HCT116 (cell line): ENCODE results near the gene HDAC1. TPM values are rescaled to one million over a fixed set of nuclear protein-coding genes. Genes with fewer than 3 reads are reported as not detected.

ENCODE experiments used
- ATAC-seq: fragments of 200-7000 bp; cut with Tn5 transposase; 2 replicates; pipeline ENCODE4 v1.9.1; 2020; ENCODE audit warnings: mild to moderate bottlenecking, moderate library complexity
- BruUV-seq: library from RNA; stranded (reverse); fragments of 400-500 nt; replicated peaks from 2 replicates; lab custom pipeline; 2021; lab: Mats Ljungman, UMichigan
- CTCF ChIA-PET: fragments of 300-600 bp; sonication (Branson Sonifier 250); formaldehyde crosslinking; loops from one replicate; lab custom pipeline; 2021; ENCODE audit warnings: antibody characterized with exemption; lab: Charles Lee
- POLR2A ChIA-PET: fragments of 300-600, 350-600 bp; sonication (Branson Sonifier 250); formaldehyde crosslinking; loops from one replicate; lab custom pipeline; 2021; ENCODE audit warnings: antibody characterized with exemption; lab: Charles Lee
- RAD21 ChIA-PET, 2 experiments: fragments of 300-600 bp; sonication (Branson Sonifier 250); formaldehyde crosslinking; loops; one replicate each; lab custom pipeline; 2023; ENCODE audit warnings: low total read pairs in 2 of 2; ENCODE audit not compliant: uncharacterized antibody in 2 of 2, unreplicated experiment in 2 of 2, low non-redundant PET in 1 of 2; lab: Charles Lee
- DNase-seq: peaks from one replicate; pipeline ENCODE4 v3.0.0-alpha.2; 2010; ENCODE audit warnings: low read depth, low spot score
- H2AFZ ChIP-seq: fragments of 200-600 bp; shearing (Covaris generic), sonication (generic); 2 replicates; pipeline ENCODE4 v1.6.1; 2017; ENCODE audit warnings: low read depth, mixed run types, mixed read lengths, antibody characterized with exemption, low read length; ENCODE audit not compliant: poor library complexity, severe bottlenecking
- H3K27ac ChIP-seq: 2 replicates; pipeline ENCODE4 v1.5.1; 2012; ENCODE audit warnings: low read depth, low read length
- H3K27me3 ChIP-seq: fragments of 200-600 bp; sonication (generic); 2 replicates; pipeline ENCODE4 v1.6.1; 2016; ENCODE audit warnings: mixed run types, low read length, mixed read lengths; ENCODE audit not compliant: insufficient read depth
- H3K36me3 ChIP-seq, 2 experiments: fragments of 200-500 bp in 1 of 2; fragments of 200-600 bp in 1 of 2; sonication (Bioruptor generic) in 1 of 2; sonication (generic) in 1 of 2; 2 replicates each; pipeline versions ENCODE4 v1.5.1 to v1.6.1; 2014 to 2016; ENCODE audit warnings: low read length in 2 of 2, inconsistent platforms in 1 of 2, mixed read lengths in 1 of 2, mixed run types in 1 of 2; ENCODE audit not compliant: insufficient read depth in 2 of 2, control insufficient read depth in 1 of 2
- H3K4me1 ChIP-seq, 2 experiments: fragments of 200-600 bp in 1 of 2; sonication (generic) in 1 of 2; 2 replicates each; pipeline versions ENCODE4 v1.5.1 to v1.6.1; 2012 to 2017; ENCODE audit warnings: low read length in 2 of 2, inconsistent platforms in 1 of 2, mild to moderate bottlenecking in 1 of 2, mixed read lengths in 1 of 2, mixed run types in 1 of 2, moderate library complexity in 1 of 2; ENCODE audit not compliant: insufficient read depth in 2 of 2, control insufficient read depth in 1 of 2
- H3K4me2 ChIP-seq: fragments of 200-600 bp; sonication (generic); 2 replicates; pipeline ENCODE4 v1.6.1; 2017; ENCODE audit warnings: mixed run types, low read length, mixed read lengths
- H3K4me3 ChIP-seq, 2 experiments: fragments of 200-600 bp in 1 of 2; sonication (generic) in 1 of 2; replicated peaks in 1 of 2; 2 replicates each; pipeline ENCODE4 v1.5.1; 2011 to 2016; ENCODE audit warnings: low read length in 2 of 2, control low read depth in 1 of 2, low read depth in 1 of 2, mild to moderate bottlenecking in 1 of 2, mixed read lengths in 1 of 2, mixed run types in 1 of 2
- H3K79me2 ChIP-seq: fragments of 200-600 bp; sonication (generic); 2 replicates; pipeline ENCODE4 v1.6.1; 2017; ENCODE audit warnings: mild to moderate bottlenecking, mixed run types, low read length, moderate library complexity, mixed read lengths; ENCODE audit not compliant: insufficient read depth
- H3K9ac ChIP-seq: fragments of 200-600 bp; sonication (generic); 2 replicates; pipeline ENCODE4 v1.6.1; 2016; ENCODE audit warnings: low read length, mixed read lengths
- H3K9me2 ChIP-seq: fragments of 200-600 bp; sonication (generic), shearing (Covaris generic); 2 replicates; pipeline ENCODE4 v1.6.1; 2017; ENCODE audit warnings: mixed run types, mild to moderate bottlenecking, moderate library complexity; ENCODE audit not compliant: insufficient read depth
- H3K9me3 ChIP-seq, 2 experiments: fragments of 200-500 bp in 1 of 2; fragments of 200-600 bp in 1 of 2; sonication (Bioruptor generic) in 1 of 2; sonication (generic) in 1 of 2; 2 replicates each; pipeline ENCODE4 v1.6.1; 2014 to 2017; ENCODE audit warnings: low read length in 2 of 2, mixed read lengths in 2 of 2, inconsistent platforms in 1 of 2, low read depth in 1 of 2, mild to moderate bottlenecking in 1 of 2, mixed run types in 1 of 2, moderate library complexity in 1 of 2; ENCODE audit not compliant: control insufficient read depth in 1 of 2, insufficient read depth in 1 of 2
- H4K20me1 ChIP-seq: fragments of 200-600 bp; sonication (generic), shearing (Covaris generic); 2 replicates; pipeline ENCODE4 v1.6.1; 2017; ENCODE audit warnings: mixed run types, mild to moderate bottlenecking, moderate library complexity; ENCODE audit not compliant: insufficient read depth
- CBX3 ChIP-seq: IDR thresholded peaks from 2 replicates; pipeline ENCODE4 v1.6.1; 2012; ENCODE audit warnings: low read depth
- EGR1 ChIP-seq: IDR thresholded peaks from 2 replicates; pipeline ENCODE4 v1.6.1; 2012; ENCODE audit warnings: low read depth
- ELF1 ChIP-seq: IDR thresholded peaks from 2 replicates; pipeline ENCODE4 v1.6.1; 2012; ENCODE audit warnings: low read depth, borderline replicate concordance
- EZH2 ChIP-seq: fragments of 200-600 bp; sonication (generic); IDR thresholded peaks from 2 replicates; pipeline ENCODE4 v1.6.1; 2017; ENCODE audit warnings: antibody characterized with exemption, mixed run types
- EZH2phosphoT487 ChIP-seq: fragments of 200-600 bp; IDR thresholded peaks from 2 replicates; pipeline ENCODE4 v1.6.1; 2018; ENCODE audit warnings: antibody characterized with exemption, borderline replicate concordance
- MAX ChIP-seq: IDR thresholded peaks from 2 replicates; pipeline ENCODE4 v1.6.1; 2012
- POLR2A ChIP-seq: IDR thresholded peaks from 2 replicates; pipeline ENCODE4 v1.7.0; 2011; ENCODE audit warnings: borderline replicate concordance; ENCODE audit not compliant: insufficient read depth, insufficient read length; ENCODE audit errors: extremely low read depth
- POLR2AphosphoS5 ChIP-seq: IDR thresholded peaks from 2 replicates; pipeline ENCODE4 v1.6.1; 2011; ENCODE audit warnings: mild to moderate bottlenecking, low read depth, low read length, moderate library complexity
- RAD21 ChIP-seq: IDR thresholded peaks from 2 replicates; pipeline ENCODE4 v1.6.1; 2012; ENCODE audit warnings: low read depth, mild to moderate bottlenecking
- SP1 ChIP-seq: IDR thresholded peaks from 2 replicates; pipeline ENCODE4 v1.6.1; 2012; ENCODE audit warnings: low read depth
- SRF ChIP-seq: IDR thresholded peaks from 2 replicates; pipeline ENCODE4 v1.6.1; 2012; ENCODE audit warnings: low read depth
- TCF7L2 ChIP-seq: IDR thresholded peaks from 2 replicates; pipeline ENCODE4 v1.7.0; 2011; ENCODE audit warnings: borderline replicate concordance, inconsistent platforms; ENCODE audit not compliant: insufficient read depth, insufficient read length; ENCODE audit errors: extremely low read depth
- YY1 ChIP-seq: IDR thresholded peaks from 2 replicates; pipeline ENCODE4 v1.6.1; 2011; ENCODE audit warnings: low read length, low read depth, moderate library complexity, mild to moderate bottlenecking; ENCODE audit not compliant: insufficient replicate concordance; ENCODE audit errors: extremely low read depth
- ZBTB33 ChIP-seq: IDR thresholded peaks from 2 replicates; pipeline ENCODE4 v1.6.1; 2011; ENCODE audit warnings: mild to moderate bottlenecking, low read length, moderate library complexity; ENCODE audit not compliant: insufficient replicate concordance; ENCODE audit errors: extremely low read depth
- ZFX ChIP-seq: fragments of 450-650 bp; IDR thresholded peaks from 2 replicates; pipeline ENCODE4 v1.6.1; 2017
- ZNF274 ChIP-seq: fragments of 200-500 bp; sonication (Bioruptor generic); IDR thresholded peaks from 2 replicates; pipeline ENCODE4 v1.6.1; 2014; ENCODE audit warnings: mild to moderate bottlenecking, low read depth, low read length, inconsistent platforms
- intact Hi-C: fragments of 100-400 bp; cut with micrococcal nuclease; formaldehyde crosslinking; loops from 2 replicates; pipeline ENCODE4 v1.10.0; 2022
- total RNA-seq: library from RNA; stranded (reverse); gene quantifications from one replicate; pipeline ENCODE4 v1.2.1, GENCODE V29; 2021; ENCODE audit not compliant: unreplicated experiment
- TF ChIP-seq, protein P1 (sequence below), 3 experiments: fragments of 200-600 bp in 1 of 3; sonication (generic) in 1 of 3; IDR thresholded peaks in 2 of 3; conservative IDR thresholded peaks in 1 of 3; 2 replicates each; pipeline ENCODE4 v1.5.1; 2012 to 2017; ENCODE audit warnings: low read depth in 2 of 3, low read length in 2 of 3, antibody characterized with exemption in 1 of 3, borderline replicate concordance in 1 of 3, control low read depth in 1 of 3, mild to moderate bottlenecking in 1 of 3, mixed read lengths in 1 of 3, mixed run types in 1 of 3, moderate library complexity in 1 of 3; ENCODE audit not compliant: insufficient read depth in 1 of 3

HDAC1 gene
- total RNA-seq, 1 experiment from 2014 or later, result 232 TPM

GRCh38 chr1:32269744-32270143 is 22.1 kb upstream of the HDAC1 start (continued):
- TF ChIP-seq ZBTB33 (no peak), ELF1 (no peak), EZH2phosphoT487 (no peak), EZH2 (no peak), POLR2A (no peak), MAX (no peak), RAD21 (no peak), SRF (no peak)

DNA sequence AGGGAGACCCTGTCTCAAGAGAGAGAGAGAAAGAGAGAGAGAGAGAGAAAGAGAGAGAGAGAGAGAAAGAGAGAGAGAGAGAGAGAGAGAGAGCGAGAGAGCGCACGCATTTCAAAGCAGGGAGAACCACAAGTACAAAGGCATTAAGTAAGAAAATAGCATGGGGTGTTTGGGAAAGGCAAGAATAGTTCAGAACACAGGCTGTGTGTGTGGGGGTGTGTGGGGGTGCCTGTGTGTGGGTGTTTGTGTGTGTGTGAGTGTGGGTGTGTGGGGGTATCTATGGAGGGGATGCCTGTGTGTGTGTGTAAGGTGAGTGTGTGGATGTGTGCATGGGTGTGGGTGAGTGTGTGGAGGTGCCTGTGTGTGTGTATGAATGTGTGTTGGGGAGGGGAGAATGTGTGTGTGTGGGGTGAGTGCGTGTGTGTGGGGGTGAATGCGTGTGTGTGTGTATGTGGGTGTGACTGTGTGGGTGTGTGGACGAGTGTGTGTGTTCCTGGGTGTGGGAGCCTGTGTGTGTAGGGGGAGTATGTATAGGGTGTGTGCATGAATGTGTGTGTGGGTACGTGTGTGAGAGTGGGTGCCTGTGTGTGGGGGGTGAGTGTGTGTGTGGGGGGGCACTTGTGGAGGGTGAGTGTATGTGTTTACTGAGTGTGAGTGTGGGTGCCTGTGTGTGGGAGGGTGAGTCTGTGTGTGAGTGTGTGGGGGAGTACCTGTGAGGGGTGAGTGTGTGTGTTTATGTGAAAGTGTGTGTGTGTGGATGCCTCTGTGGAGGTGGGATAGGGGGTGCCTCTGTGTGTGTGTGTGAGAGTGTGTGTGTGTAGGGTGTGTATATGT is 19.1 kb upstream of the HDAC1 start:
- RAD21 ChIA-PET, result no interaction called here
- H2AFZ ChIP-seq, result no peak overlapping the region
- intact Hi-C loops, result no loop called here

More for the DNA sequence above, 19.1 kb upstream of the HDAC1 start:
- DNase-seq (no peak), ATAC-seq (no peak)
- no peak overlapping the region for H3K4me3 ChIP-seq
- no TSS peak for BruUV-seq
- no peaks in the 10 kb centered on the region for H3K27me3 ChIP-seq
- CTCF ChIA-PET, result no interaction called here
- H3K4me2 ChIP-seq, result no peak overlapping the region
- no peak overlapping the region for H3K9ac ChIP-seq
- no peaks in the 10 kb centered on the region for H3K36me3 ChIP-seq
- POLR2A ChIA-PET, result no interaction called here
- no peaks in the 10 kb centered on the region for H4K20me1 ChIP-seq
- TF ChIP-seq RAD21, result no peak
- no peak for TF ChIP-seq ZNF274
- no peak for TF ChIP-seq SP1
- TF ChIP-seq EZH2, result no peak
- TF ChIP-seq, protein P1, sequence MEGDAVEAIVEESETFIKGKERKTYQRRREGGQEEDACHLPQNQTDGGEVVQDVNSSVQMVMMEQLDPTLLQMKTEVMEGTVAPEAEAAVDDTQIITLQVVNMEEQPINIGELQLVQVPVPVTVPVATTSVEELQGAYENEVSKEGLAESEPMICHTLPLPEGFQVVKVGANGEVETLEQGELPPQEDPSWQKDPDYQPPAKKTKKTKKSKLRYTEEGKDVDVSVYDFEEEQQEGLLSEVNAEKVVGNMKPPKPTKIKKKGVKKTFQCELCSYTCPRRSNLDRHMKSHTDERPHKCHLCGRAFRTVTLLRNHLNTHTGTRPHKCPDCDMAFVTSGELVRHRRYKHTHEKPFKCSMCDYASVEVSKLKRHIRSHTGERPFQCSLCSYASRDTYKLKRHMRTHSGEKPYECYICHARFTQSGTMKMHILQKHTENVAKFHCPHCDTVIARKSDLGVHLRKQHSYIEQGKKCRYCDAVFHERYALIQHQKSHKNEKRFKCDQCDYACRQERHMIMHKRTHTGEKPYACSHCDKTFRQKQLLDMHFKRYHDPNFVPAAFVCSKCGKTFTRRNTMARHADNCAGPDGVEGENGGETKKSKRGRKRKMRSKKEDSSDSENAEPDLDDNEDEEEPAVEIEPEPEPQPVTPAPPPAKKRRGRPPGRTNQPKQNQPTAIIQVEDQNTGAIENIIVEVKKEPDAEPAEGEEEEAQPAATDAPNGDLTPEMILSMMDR (IDR thresholded peaks at IDR 0.05 in 2 of 3, conservative IDR thresholded peaks at IDR 0.05 in 1 of 3; ENCODE audit: borderline replicate concordance in 1 of 3, insufficient read depth in 1 of 3, low read depth in 2 of 3, low read length in 2 of 3), result no peak
- TF ChIP-seq CBX3, result no peak
- no peak for TF ChIP-seq YY1
- no peak for TF ChIP-seq POLR2AphosphoS5
- TF ChIP-seq EGR1, result no peak
- no peak for TF ChIP-seq ZFX
- no peak for TF ChIP-seq EZH2phosphoT487
- TF ChIP-seq TCF7L2, result no peak
- no peak overlapping the region for H3K27ac ChIP-seq
- peaks cover 4 to 9% of the 10 kb centered on the region in 2 experiments; a peak in 2 of 4 replicates for H3K4me1 ChIP-seq
- H3K79me2 ChIP-seq, result no peaks in the 10 kb centered on the region
- H3K9me2 ChIP-seq, result no peaks in the 10 kb centered on the region
- no peaks in the 10 kb centered on the region for H3K9me3 ChIP-seq
